ENCODE measurements around the gene FBLN2.

GRCh38 chr3:13595485-13595884, 46.6 kb downstream of the FBLN2 start:
- TF ChIP-seq, protein P1, sequence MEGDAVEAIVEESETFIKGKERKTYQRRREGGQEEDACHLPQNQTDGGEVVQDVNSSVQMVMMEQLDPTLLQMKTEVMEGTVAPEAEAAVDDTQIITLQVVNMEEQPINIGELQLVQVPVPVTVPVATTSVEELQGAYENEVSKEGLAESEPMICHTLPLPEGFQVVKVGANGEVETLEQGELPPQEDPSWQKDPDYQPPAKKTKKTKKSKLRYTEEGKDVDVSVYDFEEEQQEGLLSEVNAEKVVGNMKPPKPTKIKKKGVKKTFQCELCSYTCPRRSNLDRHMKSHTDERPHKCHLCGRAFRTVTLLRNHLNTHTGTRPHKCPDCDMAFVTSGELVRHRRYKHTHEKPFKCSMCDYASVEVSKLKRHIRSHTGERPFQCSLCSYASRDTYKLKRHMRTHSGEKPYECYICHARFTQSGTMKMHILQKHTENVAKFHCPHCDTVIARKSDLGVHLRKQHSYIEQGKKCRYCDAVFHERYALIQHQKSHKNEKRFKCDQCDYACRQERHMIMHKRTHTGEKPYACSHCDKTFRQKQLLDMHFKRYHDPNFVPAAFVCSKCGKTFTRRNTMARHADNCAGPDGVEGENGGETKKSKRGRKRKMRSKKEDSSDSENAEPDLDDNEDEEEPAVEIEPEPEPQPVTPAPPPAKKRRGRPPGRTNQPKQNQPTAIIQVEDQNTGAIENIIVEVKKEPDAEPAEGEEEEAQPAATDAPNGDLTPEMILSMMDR (IDR thresholded peaks at IDR 0.05) = no peak
- TF ChIP-seq POLR2A (IDR thresholded peaks at IDR 0.05) = no peak
